ENCODE results near the gene TMEM114.

Gene TMEM114

GRCh38 chr16:8583732-8584131, 6.6 kb downstream of the TMEM114 start:
- TF ChIP-seq, protein P1, sequence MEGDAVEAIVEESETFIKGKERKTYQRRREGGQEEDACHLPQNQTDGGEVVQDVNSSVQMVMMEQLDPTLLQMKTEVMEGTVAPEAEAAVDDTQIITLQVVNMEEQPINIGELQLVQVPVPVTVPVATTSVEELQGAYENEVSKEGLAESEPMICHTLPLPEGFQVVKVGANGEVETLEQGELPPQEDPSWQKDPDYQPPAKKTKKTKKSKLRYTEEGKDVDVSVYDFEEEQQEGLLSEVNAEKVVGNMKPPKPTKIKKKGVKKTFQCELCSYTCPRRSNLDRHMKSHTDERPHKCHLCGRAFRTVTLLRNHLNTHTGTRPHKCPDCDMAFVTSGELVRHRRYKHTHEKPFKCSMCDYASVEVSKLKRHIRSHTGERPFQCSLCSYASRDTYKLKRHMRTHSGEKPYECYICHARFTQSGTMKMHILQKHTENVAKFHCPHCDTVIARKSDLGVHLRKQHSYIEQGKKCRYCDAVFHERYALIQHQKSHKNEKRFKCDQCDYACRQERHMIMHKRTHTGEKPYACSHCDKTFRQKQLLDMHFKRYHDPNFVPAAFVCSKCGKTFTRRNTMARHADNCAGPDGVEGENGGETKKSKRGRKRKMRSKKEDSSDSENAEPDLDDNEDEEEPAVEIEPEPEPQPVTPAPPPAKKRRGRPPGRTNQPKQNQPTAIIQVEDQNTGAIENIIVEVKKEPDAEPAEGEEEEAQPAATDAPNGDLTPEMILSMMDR (conservative IDR thresholded peaks at IDR 0.05; ENCODE audit: low read length), result no peak
- no peak for DNase-seq (ENCODE audit: low read depth)
- no peak overlapping the region for H3K4me3 ChIP-seq (ENCODE audit: low read length)

- TF ChIP-seq, protein P1 (conservative IDR thresholded peaks at IDR 0.05; ENCODE audit: low read length), result no peak
- DNase-seq (ENCODE audit: low read depth), result peak; percentile 3
- H3K4me3 ChIP-seq (ENCODE audit: low read length), result no peak overlapping the region
Measured at GRCh38 chr16:8583199-8583598, 7.1 kb downstream of the TMEM114 start.

DNA sequence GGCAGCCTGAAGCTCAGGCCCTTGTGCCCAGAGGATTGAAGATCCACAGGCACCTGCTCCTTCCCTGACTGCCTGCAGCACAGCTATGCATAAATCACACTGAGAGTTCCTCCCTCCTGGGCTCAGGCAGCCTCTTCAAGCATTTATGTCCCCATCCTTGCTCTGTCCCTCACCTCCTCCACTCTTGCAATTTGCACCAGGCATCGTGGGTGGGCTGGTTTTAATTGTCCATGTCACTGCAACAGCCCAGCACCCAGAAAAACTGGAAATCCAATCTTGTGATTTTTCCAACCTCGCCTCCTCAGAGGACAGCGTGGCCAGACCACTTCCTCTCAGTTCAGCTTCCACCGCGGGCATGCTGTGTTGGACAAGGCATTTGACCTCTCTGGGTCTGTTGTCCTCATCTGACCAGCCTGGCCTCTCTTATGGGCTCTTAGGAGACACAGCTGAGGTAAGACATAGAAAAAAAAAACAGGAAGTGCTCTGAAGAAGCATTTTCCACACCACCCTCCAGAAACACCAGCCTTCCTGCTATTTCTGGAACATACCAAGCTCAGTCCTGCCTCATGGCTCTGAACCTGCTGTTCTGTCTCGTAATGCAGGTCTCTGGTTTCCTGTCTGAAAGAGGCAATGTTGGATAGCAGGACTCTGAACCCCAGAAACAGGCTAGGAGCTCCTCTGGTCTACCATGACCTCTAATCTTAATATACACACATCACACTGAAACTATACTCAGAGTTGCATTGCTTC, 8.3 kb downstream of the TMEM114 start:
- TF ChIP-seq, protein P1 (conservative IDR thresholded peaks at IDR 0.05; ENCODE audit: low read length), result no peak
- H3K4me3 ChIP-seq (ENCODE audit: low read length), result no peak overlapping the region
- no peak for DNase-seq (ENCODE audit: low read depth)

DNA sequence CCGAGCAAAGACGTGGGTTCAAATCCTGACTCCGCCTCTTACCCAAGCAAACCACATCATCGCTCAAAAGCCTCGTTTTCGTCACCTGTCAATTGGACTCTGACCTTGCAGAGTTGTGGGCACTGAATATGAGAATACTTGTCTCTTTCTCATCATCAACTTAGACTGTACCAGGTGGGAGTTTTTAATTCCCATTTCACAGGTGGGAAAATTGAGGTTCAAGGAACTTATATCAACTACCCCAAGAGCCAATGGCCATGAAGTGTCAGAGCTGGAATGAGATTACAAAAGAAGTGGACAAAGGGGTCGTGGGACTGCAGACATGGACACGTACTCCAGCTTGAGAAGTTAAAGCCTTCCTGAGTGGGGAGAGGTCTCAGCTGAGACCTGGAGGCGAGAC, 10.8 kb downstream of the TMEM114 start:
- TF ChIP-seq, protein P1 (conservative IDR thresholded peaks at IDR 0.05; ENCODE audit: low read length), result no peak
- H3K4me3 ChIP-seq (ENCODE audit: low read length), result no peak overlapping the region
- no peak for DNase-seq (ENCODE audit: low read depth)

DNA sequence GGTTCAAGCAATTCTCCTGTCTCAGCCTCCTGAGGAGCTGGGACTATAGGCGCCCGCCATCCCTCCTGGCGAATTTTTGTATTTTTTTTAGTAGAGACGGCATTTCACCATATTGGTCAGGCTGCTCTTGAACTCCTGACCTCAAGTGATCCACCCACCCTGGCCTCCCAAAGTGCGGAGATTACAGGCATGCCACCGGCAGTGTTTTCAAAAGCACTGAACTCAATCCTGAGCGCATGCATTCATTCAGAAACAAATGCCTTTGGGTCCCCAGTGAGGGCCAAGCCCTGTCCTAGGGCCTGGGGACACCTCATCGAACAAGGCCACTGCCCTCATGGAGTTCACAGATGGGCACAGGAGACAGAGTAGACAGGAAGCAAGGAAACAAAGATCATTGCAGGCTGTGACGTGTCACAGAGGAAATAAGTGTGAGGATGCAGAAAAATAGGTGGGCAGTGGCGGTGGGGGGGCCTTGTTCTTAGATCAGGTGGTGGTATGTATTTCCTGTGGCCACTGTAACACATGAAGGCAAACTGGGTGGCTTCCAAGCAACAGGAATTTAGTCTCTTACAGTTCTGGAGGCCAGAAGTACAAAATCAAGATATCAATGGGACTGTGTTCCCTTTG, 12.5 kb downstream of the TMEM114 start:
- DNase-seq (ENCODE audit: low read depth), result no peak
- no peak overlapping the region for H3K4me3 ChIP-seq (ENCODE audit: low read length)
- TF ChIP-seq, protein P1 (conservative IDR thresholded peaks at IDR 0.05; ENCODE audit: low read length), result no peak

DNA sequence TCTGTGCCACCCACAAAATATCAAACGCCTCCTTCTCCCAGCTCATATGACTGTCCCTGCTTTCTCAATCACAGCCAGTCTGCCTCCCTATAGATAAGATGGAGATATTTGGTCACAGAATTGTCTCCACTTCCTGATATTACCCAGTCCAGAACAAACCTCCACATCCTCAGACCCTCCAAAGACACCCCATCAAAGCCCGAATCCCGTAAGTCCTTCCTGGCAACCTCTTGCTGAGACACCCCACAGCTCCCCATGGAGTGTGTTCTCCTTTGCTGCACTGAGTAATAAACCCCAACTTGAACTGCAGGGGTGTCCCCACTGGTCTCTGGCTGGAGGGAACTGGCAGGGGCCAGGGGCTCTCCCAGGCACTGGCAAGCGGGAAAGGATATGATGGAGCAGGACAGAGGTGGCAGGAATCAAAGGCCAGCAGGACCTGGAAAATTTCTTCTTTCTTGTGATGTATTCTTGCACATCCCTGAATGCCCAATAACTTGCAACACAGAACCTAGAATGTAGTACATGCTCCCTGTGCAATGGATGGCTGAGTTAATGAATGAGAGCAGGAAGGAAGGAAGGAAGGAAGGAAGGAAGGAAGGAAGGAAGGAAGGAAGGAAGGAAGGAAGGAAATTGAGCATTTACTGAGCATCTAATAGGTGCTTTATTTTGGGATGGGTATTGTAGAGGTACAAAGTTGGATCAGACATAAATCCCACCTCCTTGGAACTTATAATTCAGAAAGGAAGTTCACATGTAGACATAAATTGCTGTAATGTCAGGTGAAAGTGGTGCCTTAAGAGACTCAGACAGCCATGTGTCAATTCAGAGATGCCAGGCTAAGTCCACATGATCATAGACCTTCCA, 13.9 kb downstream of the TMEM114 start:
- no peak for DNase-seq (ENCODE audit: low read depth)
- TF ChIP-seq, protein P1 (conservative IDR thresholded peaks at IDR 0.05; ENCODE audit: low read length), result no peak
- no peak overlapping the region for H3K4me3 ChIP-seq (ENCODE audit: low read length)
